GM18868 (cell line): ENCODE measurements around the gene TARP.

ENCODE experiments used
- ATAC-seq: cut with Tn5 transposase; IDR thresholded peaks from one replicate; pipeline ENCODE4 v1.9.1; 2021; ENCODE audit warnings: mild to moderate bottlenecking, moderate library complexity; ENCODE audit not compliant: unreplicated experiment

The TARP gene

GRCh38 chr7:38222481-38223096 lies 50.8 kb downstream of the TARP start:
- peak; percentile 72 for ATAC-seq

GRCh38 chr7:38220452-38220851 lies 53.0 kb downstream of the TARP start:
- ATAC-seq: peak; percentile 72

- no peak for ATAC-seq
Measured at GRCh38 chr7:38217672-38218071, 55.8 kb downstream of the TARP start.

- peak; percentile 63 for ATAC-seq
Measured at GRCh38 chr7:38215735-38216670, 57.4 kb downstream of the TARP start.

- ATAC-seq: no peak
Measured at GRCh38 chr7:38215115-38215514, 58.3 kb downstream of the TARP start.

GRCh38 chr7:38211940-38212339 lies 61.5 kb downstream of the TARP start:
- no peak for ATAC-seq

GRCh38 chr7:38211486-38211885 lies 62.0 kb downstream of the TARP start:
- no peak for ATAC-seq
